Peyer's patch (tissue), 4 donors: ENCODE data around the gene CNKSR3. TPM values are rescaled to one million over a fixed set of nuclear protein-coding genes. Genes with fewer than 3 reads are reported as not detected.

Source experiments
- DNase-seq, 3 donors: peaks; one replicate each; pipeline ENCODE4 v3.0.0-alpha.2; 2017 to 2019
- H3K27ac ChIP-seq, 4 donors: fragments of 200-600 bp; sonication (generic); one replicate each; pipeline ENCODE4 v1.5.1; 2016 to 2019
- H3K27me3 ChIP-seq, 2 donors: fragments of 200-600 bp; sonication (generic); one replicate each; pipeline ENCODE4 v1.5.1; 2019
- H3K36me3 ChIP-seq, 3 donors: fragments of 200-600 bp; sonication (generic); one replicate each; pipeline ENCODE4 v1.5.1; 2016 to 2019
- H3K4me1 ChIP-seq, 4 donors: fragments of 200-600 bp; sonication (generic); one replicate each; pipeline ENCODE4 v1.5.1; 2016 to 2019
- H3K4me3 ChIP-seq, 4 donors: fragments of 200-600 bp; sonication (generic); 1 replicate in 3 of 4; 2 replicates in 1 of 4; pipeline ENCODE4 v1.5.1; 2016 to 2019; ENCODE audit warnings: mild to moderate bottlenecking in 1 of 4
- H3K9me3 ChIP-seq, 4 donors: fragments of 200-600 bp; sonication (generic); one replicate each; pipeline ENCODE4 v1.5.1; 2016 to 2019; ENCODE audit warnings: mild to moderate bottlenecking in 1 of 4
- POLR2A ChIP-seq, 2 donors: fragments of 450-650 bp; IDR thresholded peaks; one replicate each; pipeline ENCODE4 v1.5.1; 2017; ENCODE audit warnings: antibody characterized with exemption in 2 of 2, mild to moderate bottlenecking in 2 of 2, moderate library complexity in 2 of 2
- total RNA-seq, 4 donors: library from RNA; depleted of rRNA; stranded (reverse); fragments of >200 nt; gene quantifications; one replicate each; pipeline ENCODE4 v1.1.0, GENCODE V29; 2016
- TF ChIP-seq, protein P1 (sequence below), 6 experiments: fragments of 450-650 bp in 4 of 6; fragments of 200-600 bp in 2 of 6; sonication (generic) in 1 of 6; IDR thresholded peaks; one replicate each; pipeline ENCODE4 v1.5.1; 2017 to 2019; ENCODE audit warnings: antibody characterized with exemption in 6 of 6, mild to moderate bottlenecking in 3 of 6, moderate library complexity in 1 of 6

Gene CNKSR3
- total RNA-seq, 4 donors from 2014 or later, result 29.6 to 34.5 (median 30.1) TPM

DNA sequence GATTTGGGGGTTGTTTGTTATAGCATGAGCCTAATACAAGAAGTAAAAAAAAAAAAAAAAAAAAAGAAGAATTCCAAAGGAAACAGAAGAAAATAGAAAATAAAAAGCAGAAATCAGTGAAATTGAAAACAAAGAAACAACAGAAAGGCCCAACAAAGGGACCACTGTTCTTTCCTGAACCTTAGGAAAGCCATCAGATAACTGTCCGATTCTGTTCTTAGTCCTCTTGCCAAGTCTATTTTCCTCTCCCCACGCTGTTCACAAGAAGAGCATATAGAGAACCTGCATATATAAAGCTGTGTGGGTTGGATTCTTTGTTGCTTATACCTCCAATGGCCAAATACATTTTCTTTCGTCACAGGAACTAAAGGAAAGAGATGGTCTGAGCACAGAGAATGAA, 115.9 kb downstream of the CNKSR3 start:
- TF ChIP-seq POLR2A (IDR thresholded peaks at IDR 0.05), result no peak
- TF ChIP-seq, protein P1, sequence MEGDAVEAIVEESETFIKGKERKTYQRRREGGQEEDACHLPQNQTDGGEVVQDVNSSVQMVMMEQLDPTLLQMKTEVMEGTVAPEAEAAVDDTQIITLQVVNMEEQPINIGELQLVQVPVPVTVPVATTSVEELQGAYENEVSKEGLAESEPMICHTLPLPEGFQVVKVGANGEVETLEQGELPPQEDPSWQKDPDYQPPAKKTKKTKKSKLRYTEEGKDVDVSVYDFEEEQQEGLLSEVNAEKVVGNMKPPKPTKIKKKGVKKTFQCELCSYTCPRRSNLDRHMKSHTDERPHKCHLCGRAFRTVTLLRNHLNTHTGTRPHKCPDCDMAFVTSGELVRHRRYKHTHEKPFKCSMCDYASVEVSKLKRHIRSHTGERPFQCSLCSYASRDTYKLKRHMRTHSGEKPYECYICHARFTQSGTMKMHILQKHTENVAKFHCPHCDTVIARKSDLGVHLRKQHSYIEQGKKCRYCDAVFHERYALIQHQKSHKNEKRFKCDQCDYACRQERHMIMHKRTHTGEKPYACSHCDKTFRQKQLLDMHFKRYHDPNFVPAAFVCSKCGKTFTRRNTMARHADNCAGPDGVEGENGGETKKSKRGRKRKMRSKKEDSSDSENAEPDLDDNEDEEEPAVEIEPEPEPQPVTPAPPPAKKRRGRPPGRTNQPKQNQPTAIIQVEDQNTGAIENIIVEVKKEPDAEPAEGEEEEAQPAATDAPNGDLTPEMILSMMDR (IDR thresholded peaks at IDR 0.05), result no peak
- DNase-seq, result no peak

DNA sequence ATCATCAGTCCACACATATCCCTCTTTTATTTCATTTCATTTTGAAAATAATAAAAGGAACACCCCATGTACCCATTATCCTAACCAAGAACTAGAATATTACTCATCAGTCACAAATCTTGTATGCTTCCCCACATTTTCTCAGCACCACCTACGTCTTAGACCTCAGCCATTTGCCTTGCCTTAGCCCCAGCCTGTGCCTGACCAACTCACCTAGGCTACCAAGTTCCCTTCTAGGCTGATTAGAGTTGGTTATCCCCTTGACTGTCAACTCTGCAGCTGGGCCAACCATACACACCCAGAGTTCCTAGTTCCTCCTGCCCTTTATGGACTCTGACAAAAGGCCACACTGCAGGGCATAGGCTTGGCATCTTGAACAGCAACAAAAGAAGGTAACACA, 120.5 kb downstream of the CNKSR3 start:
- Histone ChIP-seq H3K4me1 (no peaks in the 10 kb centered on the region), H3K9me3 (no peaks in the 10 kb centered on the region), H3K4me3 (no peak overlapping the region), H3K36me3 (no peaks in the 10 kb centered on the region), H3K27ac (no peak overlapping the region), H3K27me3 (no peaks in the 10 kb centered on the region)
- no peak for DNase-seq
- TF ChIP-seq, protein P1 (IDR thresholded peaks at IDR 0.05), result no peak
- no peak for TF ChIP-seq POLR2A (IDR thresholded peaks at IDR 0.05)

More for the DNA sequence above, 115.9 kb downstream of the CNKSR3 start:
- H3K27ac ChIP-seq, result no peak overlapping the region
- H3K4me3 ChIP-seq, result no peak overlapping the region
- H3K4me1 ChIP-seq, result no peaks in the 10 kb centered on the region
- no peaks in the 10 kb centered on the region for H3K9me3 ChIP-seq
- H3K36me3 ChIP-seq, result no peaks in the 10 kb centered on the region
- H3K27me3 ChIP-seq, result no peaks in the 10 kb centered on the region

DNA sequence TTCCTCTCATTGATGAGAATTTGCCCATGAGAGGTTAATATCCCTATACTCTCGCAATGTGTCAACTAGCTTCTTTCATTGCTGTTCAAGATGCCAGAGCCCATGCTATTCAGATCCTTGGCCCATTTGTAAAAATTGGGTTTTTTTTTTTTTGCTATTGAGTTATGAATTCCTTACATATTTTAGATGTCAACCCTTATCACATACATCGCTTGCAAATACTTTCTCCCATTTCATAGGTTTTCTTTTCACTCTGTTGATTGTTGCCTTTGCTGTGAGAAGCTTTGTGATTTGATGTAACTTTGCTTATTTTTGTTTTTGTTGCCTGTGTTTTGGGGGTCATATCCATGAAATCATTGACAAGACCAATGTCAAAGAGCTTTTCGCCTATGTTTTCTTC, 121.7 kb downstream of the CNKSR3 start:
- H3K4me1 ChIP-seq, result no peaks in the 10 kb centered on the region
- H3K27ac ChIP-seq, result no peak overlapping the region
- H3K36me3 ChIP-seq, result no peaks in the 10 kb centered on the region
- TF ChIP-seq, protein P1 (IDR thresholded peaks at IDR 0.05), result no peak
- no peak for TF ChIP-seq POLR2A (IDR thresholded peaks at IDR 0.05)
- DNase-seq, result no peak
- H3K4me3 ChIP-seq, result no peak overlapping the region
- H3K9me3 ChIP-seq, result no peaks in the 10 kb centered on the region
- H3K27me3 ChIP-seq, result no peaks in the 10 kb centered on the region

DNA sequence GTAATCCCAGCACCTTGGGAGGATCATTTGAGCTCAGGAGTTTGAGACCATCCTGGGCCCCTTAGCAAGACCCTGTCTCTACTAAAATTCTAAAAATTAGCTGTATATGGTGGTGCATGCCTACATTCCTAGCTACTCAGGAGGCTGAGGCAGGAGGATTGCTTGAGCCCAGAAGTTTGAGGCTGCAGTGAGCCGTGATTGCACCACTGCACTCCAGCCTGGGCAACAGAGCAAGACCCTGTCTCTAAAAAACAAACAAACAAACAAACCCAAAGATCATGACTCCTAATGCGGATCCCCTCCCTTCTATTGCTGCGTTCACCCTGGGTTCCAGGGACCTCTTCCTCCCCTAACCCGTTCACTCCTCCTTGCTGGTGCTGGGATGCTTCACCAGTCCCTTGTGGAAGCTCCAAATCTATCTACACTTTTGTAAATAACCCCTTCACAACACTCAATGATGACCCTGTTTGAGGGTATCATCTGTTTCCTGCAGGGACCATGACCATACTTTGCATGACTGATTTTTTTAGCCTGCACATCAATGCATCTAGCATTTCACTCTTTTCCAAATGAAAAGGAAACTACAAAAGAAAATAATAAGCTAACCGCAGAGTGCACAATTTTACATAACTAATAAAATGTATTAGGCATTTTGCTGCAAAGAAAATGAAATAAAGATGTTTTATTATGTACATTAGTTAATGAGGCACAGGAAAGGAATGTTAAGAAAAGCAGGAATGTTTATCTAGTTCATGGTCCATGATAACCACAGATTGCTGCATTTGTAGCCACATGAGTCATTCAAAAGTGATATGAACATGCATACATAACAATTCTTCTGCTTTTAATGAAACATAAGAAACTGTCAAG, 123.4 kb downstream of the CNKSR3 start:
- H3K27ac ChIP-seq, result no peak overlapping the region
- no peaks in the 10 kb centered on the region for H3K27me3 ChIP-seq
- no peaks in the 10 kb centered on the region for H3K4me1 ChIP-seq
- no peaks in the 10 kb centered on the region for H3K9me3 ChIP-seq
- no peaks in the 10 kb centered on the region for H3K36me3 ChIP-seq
- DNase-seq, result no peak
- TF ChIP-seq POLR2A (IDR thresholded peaks at IDR 0.05), result no peak
- TF ChIP-seq, protein P1 (IDR thresholded peaks at IDR 0.05), result no peak
- H3K4me3 ChIP-seq, result no peak overlapping the region

DNA sequence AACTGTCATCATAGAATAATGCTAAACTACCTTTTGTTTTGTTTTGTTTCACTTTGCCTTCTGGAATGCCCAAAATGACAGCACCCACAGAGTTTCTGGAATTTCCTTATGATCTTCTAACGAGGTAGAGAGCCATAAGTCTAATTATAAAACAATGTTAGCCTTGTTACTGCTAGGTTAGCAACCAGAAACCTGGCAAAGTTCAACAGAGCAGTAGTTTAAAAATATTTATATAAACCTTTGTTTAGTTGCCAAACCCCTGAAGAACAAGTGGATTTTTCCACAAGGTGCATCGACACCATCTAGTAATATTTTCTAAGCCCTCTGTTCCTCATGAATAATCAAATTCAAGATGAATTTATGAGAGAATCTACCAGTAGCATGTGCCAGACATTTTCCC, 126.3 kb downstream of the CNKSR3 start:
- no peak overlapping the region for H3K4me3 ChIP-seq
- H3K9me3 ChIP-seq, result no peaks in the 10 kb centered on the region
- no peaks in the 10 kb centered on the region for H3K36me3 ChIP-seq
- no peak for DNase-seq
- no peaks in the 10 kb centered on the region for H3K4me1 ChIP-seq
- H3K27me3 ChIP-seq, result no peaks in the 10 kb centered on the region
- no peak for TF ChIP-seq POLR2A (IDR thresholded peaks at IDR 0.05)
- TF ChIP-seq, protein P1 (IDR thresholded peaks at IDR 0.05), result no peak
- no peak overlapping the region for H3K27ac ChIP-seq
